HG03064 (cell line): ENCODE measurements around the gene ADAMTSL1.

Source experiments
- ATAC-seq: cut with Tn5 transposase; IDR thresholded peaks from one replicate; pipeline ENCODE4 v1.9.1; 2021; ENCODE audit warnings: low read depth; ENCODE audit not compliant: unreplicated experiment

ADAMTSL1 gene

DNA sequence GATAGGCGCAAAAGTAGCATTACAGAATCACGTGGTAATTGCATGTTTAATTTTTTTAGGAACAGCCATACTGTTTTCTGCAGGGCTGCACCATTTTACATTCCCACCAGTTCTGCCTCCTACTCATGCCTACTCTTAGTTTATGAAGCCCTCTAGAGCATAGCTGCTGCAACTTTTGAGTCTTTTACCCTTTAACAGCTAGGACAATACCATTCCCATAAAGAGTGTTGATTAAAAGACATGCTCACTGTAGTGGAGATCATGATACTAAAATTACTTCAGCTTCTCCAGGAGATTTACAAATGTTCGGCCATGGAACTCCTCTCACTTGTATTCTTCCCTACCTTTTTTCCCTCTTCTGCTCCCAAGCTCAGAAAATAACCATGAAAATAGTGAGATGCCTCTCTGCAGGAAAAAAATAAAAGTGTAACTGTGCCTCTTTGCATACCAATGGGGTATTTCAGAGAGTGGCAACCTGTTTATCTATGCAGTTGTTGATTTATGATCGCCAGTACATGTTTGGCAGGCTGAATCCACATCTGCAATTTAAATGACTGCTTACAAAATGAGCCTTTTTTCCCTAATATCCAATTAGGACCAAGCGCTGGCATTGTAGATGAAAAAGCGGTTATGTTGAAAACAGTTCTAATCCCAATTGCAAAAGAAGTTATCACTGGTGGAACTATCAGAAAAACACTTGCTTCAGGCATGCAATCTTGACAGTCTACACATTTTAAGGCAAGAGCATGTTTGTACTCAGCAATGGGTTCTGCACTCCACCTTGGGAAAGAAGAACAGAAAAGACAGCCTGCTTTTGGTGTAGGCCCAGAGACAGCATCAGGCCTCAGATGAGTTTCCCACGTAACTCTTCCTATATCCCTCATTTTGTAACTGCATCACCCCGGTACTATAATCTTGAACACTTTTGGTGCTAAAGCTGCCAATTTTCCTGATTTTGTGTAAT lies 131.1 kb downstream of the ADAMTSL1 start:
- no peak for ATAC-seq

DNA sequence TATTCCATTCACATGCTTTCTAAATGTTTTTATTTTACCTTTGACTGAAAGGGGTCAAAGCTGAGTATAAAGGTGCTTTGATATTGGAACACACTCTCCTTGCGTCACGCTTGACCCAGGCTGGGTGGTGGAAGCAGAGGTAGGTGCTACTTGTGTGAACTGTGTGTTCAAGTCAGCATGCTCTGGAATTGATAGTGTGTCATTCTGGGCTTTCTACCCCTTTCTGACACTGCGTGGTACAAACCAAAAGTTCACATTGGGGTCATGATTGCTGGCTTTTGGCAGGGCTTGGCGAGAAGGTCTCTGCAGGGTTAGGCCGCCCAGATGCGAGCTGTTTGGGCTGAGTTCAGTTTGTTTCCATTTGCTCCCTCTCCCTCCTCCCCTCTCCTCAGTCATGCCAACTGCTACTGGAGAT lies 131.8 kb downstream of the ADAMTSL1 start:
- no peak for ATAC-seq

DNA sequence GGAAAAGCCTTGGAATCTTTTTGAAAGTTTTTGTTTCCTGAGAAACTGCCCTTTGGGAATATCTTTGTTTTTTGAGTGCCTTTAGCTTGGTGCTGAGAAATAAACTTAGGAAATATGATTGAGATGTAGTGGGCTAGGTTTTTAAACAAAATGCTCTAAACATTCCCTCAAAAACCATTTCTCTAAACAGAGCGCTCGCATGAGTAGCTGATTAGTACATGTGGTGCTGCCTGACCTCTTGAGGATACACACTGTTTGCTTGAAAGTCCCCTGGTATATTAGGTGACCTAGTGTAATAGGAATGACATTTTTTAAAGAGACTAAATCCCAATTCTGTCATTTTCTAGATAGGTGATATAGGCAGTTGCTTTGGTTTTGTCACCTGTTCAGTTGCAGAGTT lies 132.3 kb downstream of the ADAMTSL1 start:
- no peak for ATAC-seq

DNA sequence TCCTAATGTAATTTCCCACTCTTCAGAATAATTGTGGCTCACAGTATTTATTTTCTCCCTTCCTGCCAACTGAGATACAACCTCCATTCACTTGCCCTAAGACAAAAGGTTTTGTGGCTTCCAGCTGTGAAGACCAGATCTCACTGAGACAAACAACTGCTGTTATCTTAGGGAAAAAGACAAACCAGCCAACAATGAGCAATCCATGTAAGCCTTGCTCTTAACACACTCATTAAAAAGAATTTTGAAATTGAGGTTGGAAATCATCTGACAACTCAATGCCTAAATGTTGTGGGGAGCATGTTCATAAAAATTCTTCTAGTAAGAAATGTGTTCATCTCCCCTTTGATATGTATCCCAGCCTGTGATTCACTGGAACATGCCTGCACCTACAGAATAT lies 132.9 kb downstream of the ADAMTSL1 start:
- ATAC-seq, result no peak

DNA sequence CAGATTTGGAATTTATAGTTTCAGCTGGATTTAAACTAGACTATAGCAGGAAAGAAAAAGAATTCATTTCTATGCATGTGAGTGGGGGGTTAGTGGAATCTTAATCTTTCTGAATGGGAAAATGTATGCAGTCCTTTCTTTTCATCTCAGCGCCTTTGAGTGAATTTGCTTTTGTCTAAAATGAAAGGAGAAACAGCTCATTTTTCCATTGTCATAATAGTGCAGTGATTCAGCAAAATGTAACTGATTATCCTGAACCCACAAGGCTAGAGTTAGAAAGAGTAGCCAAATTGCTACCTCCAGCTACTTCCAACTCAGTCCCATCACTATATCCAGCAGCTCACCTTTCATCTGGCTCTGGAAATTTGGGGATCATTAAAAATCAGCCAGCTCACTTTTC lies 134.4 kb downstream of the ADAMTSL1 start:
- ATAC-seq, result no peak

DNA sequence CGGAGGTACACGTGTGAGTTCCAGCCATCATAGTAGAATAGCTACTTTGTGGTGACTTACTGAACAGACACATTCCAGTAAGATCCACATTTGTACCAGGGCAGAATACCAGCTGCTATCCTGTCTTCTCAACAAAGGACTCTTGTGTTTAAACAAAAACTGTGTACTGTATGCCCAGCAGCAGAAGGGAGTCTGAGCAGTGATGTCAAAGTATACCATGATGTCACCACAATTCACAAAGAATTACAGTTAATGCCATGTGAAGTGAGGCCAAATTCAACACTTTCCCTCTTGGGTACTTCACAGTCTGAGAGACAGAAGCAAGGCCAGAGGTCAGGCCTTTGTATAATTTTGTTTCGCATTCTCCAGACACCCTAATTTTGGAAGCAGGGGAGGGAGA lies 137.0 kb downstream of the ADAMTSL1 start:
- ATAC-seq, result no peak

DNA sequence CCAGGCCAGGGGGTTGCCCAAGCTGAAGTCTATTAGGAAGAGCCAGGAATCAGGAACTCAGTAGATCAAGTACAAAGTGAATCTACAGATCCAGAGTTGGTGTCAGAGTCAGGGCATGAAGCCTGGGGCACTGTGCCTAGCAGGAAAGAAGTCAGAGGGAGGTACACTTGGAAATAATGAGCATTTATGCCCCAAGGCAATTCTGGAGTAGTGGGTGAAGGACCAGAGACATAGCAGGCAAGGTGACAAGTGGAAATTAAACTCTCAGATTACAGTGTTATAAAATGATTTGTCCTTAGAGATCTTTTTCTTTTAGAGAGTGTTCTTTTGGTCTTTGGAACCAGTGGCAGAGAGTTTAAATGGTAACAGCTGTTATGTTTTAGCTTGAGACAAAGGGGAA lies 138.0 kb downstream of the ADAMTSL1 start:
- no peak for ATAC-seq

DNA sequence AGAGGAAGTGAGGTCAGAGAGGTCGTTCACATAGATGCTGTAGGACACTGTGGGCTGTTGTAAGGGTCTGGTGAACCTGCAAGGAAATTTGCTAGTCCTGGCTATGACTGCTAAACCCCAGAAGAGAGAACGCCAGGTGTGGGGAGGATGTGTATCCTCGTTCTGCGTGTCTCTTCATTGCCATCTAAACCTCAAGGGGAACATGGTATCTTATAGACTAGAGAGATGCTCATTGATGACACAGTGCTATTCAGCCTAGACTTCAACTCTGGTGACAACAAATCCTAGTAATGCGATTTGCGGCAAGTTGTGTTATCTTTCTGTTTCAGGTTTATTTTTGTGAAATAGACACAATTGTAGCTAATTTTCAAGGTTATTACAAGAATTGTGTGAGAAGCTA lies 140.2 kb downstream of the ADAMTSL1 start:
- ATAC-seq, result no peak

DNA sequence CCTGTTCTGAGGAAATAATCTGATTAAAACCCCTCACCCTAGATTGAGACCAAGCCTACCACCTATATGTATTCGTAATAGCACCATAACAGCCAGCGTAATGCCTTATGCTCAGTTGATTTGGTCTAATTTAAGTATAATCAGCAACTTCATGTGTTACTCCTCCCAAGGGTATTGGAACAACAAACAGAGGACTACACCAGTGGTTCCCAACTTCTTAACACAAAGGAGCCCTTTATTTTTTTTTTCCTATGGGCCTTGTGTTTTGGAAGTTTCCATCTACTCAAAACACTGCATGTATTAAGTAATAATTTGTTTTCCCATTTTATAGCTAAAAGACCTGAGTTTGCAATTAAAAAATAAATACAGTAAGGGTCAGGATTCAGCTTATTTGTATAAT lies 140.7 kb downstream of the ADAMTSL1 start:
- no peak for ATAC-seq

DNA sequence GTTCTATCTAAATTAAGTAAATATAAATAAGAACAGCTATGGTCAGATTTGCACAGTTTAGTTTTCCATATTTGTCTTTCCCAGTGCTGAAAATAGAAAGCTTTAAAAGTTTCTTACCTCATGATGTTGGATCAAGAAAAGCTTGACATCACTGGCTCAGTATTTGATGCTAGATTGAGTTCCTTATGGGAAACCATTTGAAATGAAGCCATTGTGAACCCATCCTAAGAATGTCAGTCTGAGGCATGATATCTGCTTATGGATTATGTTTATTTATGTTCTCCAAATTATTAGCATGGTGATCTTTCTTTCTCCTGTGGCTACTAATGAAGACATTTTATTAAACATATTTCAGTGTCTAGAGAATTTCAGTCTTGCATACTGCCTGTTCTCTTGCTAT lies 143.0 kb downstream of the ADAMTSL1 start:
- no peak for ATAC-seq

DNA sequence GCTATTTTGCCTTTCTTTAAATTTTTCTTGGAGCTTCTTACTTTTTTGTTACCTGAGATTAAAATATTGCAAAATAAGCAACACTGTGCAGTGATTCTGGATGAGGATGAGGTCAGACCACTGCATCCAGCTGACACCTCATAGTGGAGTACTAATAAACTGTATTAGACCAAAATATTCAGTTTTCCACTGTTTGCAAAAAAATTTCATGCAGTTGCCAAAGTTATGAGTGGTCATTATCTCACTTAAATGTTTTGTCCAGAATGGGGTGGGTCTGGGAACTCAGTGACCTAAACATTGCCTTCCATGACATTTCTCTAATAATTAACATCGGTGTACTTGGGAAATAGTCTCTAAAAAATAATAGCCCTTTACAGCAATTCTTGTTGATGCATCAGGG lies 143.8 kb downstream of the ADAMTSL1 start:
- ATAC-seq, result no peak

DNA sequence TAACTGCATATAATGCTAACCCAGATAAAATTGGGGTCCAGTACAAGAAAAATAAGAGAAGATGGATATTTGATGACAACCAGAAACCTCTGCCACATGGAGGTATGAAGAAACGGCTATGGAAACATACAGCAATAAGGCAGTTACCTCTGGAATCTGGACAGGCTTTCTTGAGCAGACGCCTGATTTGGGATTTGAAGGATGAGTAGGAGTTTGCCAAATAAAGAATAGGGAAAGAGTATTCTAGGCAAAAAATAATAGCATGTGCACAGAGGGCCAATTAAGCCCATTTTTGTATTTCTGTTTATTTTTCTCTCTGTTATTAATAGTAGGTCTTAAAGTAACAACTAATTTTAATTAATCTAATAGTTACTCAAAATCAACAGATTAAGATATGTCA lies 144.9 kb downstream of the ADAMTSL1 start:
- ATAC-seq, result no peak

DNA sequence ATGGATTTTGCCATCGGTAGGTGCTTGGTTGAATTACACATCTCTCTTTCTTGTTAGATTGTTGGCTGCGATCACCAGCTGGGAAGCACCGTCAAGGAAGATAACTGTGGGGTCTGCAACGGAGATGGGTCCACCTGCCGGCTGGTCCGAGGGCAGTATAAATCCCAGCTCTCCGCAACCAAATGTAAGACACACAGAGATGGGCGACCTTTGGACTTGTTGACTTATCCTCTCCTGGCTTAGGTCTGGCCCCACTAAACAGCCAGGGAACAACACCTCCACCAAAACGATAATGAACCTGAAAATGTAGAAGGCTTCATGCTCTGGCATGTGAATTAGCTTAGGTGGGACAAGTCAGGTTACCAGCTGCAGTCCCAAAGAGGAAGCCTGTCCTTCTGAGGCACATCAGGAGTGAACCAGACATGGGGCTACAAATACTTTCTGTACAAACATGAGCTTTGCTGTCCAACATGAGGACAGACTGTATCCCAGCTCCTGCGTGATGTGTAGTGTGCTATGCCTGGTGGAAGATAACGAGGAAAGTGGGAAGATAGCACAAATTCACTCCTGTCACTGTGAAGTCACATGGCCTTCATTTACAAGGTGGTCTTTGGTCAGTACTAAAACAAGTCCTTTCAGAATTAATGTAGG lies 148.4 kb downstream of the ADAMTSL1 start:
- ATAC-seq, result no peak

DNA sequence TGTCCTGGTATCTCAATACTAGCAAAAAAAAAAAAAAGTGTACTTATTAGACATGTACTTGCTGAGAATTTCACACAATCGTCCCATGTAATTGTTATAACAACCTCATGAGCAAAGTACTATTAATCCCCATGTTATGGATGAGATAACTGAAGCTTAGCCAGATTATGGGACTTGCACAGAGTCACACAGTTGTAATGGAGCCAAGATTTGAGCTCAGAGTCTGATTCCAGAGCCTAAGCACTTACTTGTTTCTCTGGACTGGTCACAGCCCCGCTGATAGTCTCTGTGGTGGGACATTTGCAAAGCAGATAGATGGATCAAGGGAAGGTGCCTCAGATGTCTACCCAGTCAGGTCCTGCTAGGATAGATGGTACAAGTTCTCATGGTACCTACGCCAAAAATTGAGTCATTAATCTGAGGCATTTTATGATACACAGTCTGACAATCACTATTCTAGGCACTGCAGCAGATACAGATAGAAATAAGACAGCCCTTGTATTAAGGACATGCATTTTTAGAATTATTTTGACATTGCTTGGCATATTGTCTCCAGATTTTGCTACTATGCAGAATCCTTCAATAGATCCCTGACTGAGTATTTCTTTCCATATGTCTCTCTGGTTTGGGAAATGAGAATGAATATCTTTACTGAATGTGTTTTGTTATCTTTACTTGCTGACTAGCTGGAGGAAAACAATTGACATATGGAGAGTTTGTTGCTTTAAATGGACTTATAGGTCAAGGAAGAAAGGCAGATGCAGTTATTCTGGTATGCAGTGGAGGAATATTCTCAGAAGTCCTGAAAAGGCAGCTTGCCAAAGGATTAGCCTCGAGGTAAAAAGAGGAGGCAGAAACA lies 149.5 kb downstream of the ADAMTSL1 start:
- no peak for ATAC-seq

DNA sequence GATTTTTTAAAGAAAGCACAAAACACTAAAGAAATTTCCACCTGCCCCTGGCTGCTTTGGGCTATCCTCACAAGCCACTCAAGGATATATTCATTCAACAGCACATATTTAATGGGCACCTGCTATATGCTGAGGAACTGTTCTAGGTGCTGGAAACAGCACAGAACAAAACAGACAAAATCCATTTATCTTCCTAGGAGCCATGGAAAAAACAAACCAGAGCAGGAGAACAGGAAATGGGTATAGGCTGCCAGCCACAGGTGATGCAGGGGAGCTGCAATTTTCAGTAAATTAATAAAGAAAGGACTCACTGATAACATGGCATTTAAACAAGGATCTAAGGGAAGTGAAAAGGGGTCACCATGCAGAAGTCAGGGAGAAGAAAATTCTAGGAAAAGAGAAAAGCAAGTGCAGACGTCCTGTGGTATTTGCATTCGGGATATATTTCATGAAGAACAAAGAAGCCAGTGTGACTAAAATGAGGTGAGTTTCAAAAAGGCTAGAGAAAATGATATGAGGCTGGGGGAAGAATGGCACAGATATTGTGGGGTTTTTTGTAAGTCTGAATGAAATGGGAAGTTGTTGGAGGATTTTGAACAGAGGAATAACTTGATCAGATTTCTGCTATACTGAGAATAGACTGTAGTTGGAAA lies 152.2 kb downstream of the ADAMTSL1 start:
- ATAC-seq, result no peak

DNA sequence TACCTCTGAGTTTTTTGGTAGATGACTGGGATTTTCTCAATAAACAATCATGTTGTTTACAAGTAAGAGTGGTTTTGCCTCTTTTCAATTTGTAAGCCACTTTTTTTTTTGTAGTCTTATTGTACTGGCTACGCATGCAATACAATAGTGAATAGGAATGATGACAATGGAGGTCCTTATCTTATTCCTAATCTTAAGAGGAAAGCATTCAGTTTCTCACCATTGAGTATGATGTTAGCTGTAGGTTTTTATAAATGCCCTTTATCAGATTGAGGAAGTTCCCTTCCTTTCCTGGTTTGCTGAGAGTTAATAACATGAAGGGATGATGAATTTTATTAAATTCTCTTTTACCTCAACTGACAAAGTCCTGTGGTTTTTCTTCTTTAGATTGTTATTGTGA lies 155.2 kb downstream of the ADAMTSL1 start:
- no peak for ATAC-seq

DNA sequence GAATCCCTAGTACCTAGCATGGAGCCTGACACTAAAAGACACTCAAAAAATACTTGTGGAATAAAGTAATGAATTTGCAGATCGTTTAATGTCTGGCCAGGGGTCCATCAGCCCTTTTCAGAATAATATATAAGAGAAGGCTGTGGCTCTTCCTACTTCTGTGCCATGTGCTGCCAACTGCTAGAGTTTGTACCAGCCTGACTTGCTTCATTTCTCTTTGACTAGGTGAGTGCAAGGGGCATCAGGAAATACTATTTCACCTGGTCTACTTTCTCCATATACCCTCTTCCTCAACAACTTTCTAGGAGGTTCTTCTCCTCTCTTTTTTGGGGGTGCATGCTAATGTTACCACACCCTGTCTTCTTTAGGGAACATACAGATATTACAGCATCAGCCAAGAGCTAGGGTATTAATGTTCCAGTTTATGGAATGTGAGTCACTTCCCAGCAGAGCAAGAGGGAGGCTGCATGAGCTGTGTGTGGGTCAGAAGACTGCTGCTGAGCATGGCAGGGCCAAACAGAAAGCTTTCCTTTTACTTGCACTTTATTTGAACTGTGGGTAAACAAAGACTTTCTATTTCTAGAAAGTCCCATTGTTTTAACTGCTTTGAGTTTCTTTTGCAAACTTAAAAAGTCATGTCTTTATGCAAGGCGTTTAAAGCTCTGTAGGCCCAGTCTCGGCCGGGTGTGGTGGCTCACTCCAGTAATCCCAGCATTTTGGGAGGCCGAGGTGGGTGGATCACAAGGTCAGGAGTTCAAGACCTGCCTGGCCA lies 158.9 kb downstream of the ADAMTSL1 start:
- no peak for ATAC-seq

DNA sequence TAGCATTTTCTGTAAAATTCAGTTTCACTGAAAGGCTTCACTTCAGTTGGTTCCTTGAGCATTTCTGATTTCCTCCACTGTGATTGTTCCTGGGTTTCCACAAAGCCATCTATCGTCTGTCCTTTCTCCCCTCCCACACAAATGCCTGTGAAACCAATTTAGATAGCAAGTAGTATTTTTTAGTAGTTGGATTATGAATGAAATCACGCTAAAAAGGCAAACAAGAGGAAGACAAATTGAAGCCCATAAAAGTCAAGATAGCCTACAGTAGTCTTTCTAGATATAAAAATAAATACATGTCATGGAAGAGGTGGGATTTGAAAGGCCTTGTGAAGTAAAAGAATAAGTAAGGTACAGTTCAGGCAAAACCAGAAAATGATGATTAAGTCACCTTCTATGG lies 162.8 kb downstream of the ADAMTSL1 start:
- no peak for ATAC-seq

DNA sequence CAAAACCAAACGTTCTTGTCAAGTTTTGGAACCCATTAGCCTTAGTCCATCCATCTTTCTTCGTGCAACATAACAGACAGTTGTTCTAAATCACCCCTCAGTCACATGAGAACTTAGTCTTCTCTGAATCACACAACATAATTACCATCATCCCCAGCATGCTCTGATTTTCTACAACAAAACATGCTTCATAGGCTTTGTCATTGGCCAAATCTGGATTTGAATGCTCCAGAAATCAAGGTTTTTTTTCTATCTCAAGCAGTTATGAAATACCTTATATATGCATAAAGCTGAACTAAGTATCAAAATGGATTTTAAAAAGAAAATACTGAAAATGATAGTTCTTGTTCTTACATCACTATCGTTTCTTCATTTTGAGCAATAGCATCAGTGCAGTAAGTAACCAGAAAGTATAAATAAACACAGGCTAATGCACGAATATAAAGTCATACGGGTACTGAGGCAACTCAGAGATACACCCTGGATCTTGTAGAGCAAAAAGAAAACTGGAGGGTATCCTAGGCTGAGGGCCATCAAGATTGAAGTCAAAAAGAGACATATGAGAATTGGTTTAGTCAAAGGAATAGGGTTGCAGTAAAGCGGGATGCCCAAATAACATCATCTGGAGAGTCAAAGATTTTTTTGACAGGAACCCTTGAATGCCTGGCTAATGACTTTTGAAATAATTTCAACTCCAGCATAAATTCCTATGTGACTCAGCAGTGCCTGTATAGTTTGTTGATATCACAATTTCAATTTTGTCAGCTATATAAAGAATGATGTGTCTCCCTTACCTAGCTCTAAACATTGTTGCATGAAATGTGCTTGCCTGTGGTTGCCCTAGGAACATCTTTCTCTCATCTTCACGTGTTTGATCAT lies 164.7 kb downstream of the ADAMTSL1 start:
- no peak for ATAC-seq
